H1 (cell line): ENCODE data around the gene RLN1. TPM values are rescaled to one million over a fixed set of nuclear protein-coding genes. Genes with fewer than 3 reads are reported as not detected.

ENCODE experiments used
- CTCF ChIA-PET: fragments of 300-600 bp; sonication (Branson Sonifier 250); formaldehyde crosslinking; loops from one replicate; lab custom pipeline; 2021; ENCODE audit not compliant: partially characterized antibody; lab: Charles Lee
- POLR2A ChIA-PET: fragments of 300-600 bp; sonication (Branson Sonifier 250); formaldehyde crosslinking; loops from one replicate; lab custom pipeline; 2021; ENCODE audit warnings: inconsistent platforms; ENCODE audit not compliant: partially characterized antibody; lab: Charles Lee
- DNase-seq, 2 experiments: peaks; one replicate each; pipeline versions ENCODE4 v3.0.0 to v3.0.0-alpha.2; 2010 to 2022; ENCODE audit warnings: low spot score in 2 of 2, low read depth in 1 of 2, mixed read lengths in 1 of 2
- FAIRE-seq: peaks from 2 replicates; lab custom pipeline; 2011; peaks lifted over from hg19 to GRCh38; lab: Jason Lieb, UNC
- H2AFZ ChIP-seq: 2 replicates; pipeline ENCODE4 v1.8.1; 2012; ENCODE audit warnings: low read length, inconsistent platforms
- H2AK5ac ChIP-seq: 2 replicates; pipeline ENCODE4 v1.6.1; 2013; ENCODE audit warnings: low read depth, low read length
- H2BK120ac ChIP-seq: replicated peaks from 2 replicates; pipeline ENCODE3; 2013; ENCODE audit warnings: low read depth, low read length, inconsistent platforms
- H2BK12ac ChIP-seq: 2 replicates; pipeline ENCODE4 v1.6.1; 2013; ENCODE audit warnings: low read depth, low read length
- H2BK15ac ChIP-seq: 2 replicates; pipeline ENCODE4 v1.6.1; 2013; ENCODE audit warnings: low read length
- H2BK20ac ChIP-seq: 2 replicates; pipeline ENCODE4 v1.6.1; 2013; ENCODE audit warnings: low read length
- H2BK5ac ChIP-seq: 2 replicates; pipeline ENCODE4 v1.6.1; 2013; ENCODE audit warnings: low read depth, low read length
- H3K14ac ChIP-seq: 2 replicates; pipeline ENCODE4 v1.6.1; 2013; ENCODE audit warnings: inconsistent platforms; ENCODE audit not compliant: insufficient read length
- H3K18ac ChIP-seq: 2 replicates; pipeline ENCODE4 v1.6.1; 2013; ENCODE audit warnings: low read length; ENCODE audit errors: extremely low read depth
- H3K23ac ChIP-seq: 2 replicates; pipeline ENCODE4 v1.6.1; 2013; ENCODE audit warnings: inconsistent platforms; ENCODE audit not compliant: insufficient read length
- H3K23me2 ChIP-seq: 2 replicates; pipeline ENCODE4 v1.6.1; 2013; ENCODE audit warnings: low read depth, low read length
- H3K27ac ChIP-seq: 2 replicates; pipeline ENCODE4 v1.6.1; 2011; ENCODE audit warnings: low read depth, low read length, inconsistent platforms
- H3K27me3 ChIP-seq, 4 experiments: replicated peaks in 1 of 4; 1 replicate in 1 of 4; 2 replicates in 3 of 4; pipeline versions ENCODE4 v1.6.1 to v1.8.1; 2011 to 2013; ENCODE audit warnings: low read length in 3 of 4, mild to moderate bottlenecking in 3 of 4, inconsistent platforms in 2 of 4, mixed read lengths in 2 of 4, moderate library complexity in 1 of 4; ENCODE audit not compliant: control insufficient read depth in 3 of 4, insufficient read depth in 3 of 4; ENCODE audit errors: extremely low read depth in 1 of 4
- H3K36me3 ChIP-seq, 4 experiments: 2 replicates each; pipeline versions ENCODE4 v1.6.1 to v1.8.1; 2011 to 2013; ENCODE audit warnings: mild to moderate bottlenecking in 4 of 4, low read length in 3 of 4, moderate library complexity in 2 of 4, control low read depth in 1 of 4, inconsistent platforms in 1 of 4; ENCODE audit not compliant: insufficient read depth in 4 of 4, control insufficient read depth in 2 of 4
- H3K4ac ChIP-seq: replicated peaks from 2 replicates; pipeline ENCODE3; 2013; ENCODE audit warnings: low read length, low read depth, mixed read lengths, inconsistent platforms; ENCODE audit not compliant: insufficient read length
- H3K4me1 ChIP-seq, 4 experiments: replicated peaks in 1 of 4; 1 replicate in 1 of 4; 2 replicates in 3 of 4; pipeline versions ENCODE4 v1.6.1 to v1.8.1; 2011 to 2013; ENCODE audit warnings: low read length in 3 of 4, inconsistent platforms in 2 of 4, mixed read lengths in 1 of 4; ENCODE audit not compliant: insufficient read depth in 4 of 4, control insufficient read depth in 3 of 4
- H3K4me2 ChIP-seq, 2 experiments: 2 replicates each; pipeline versions ENCODE4 v1.6.1 to v1.8.1; 2011 to 2013; ENCODE audit warnings: low read depth in 2 of 2, low read length in 2 of 2, control low read depth in 1 of 2, inconsistent platforms in 1 of 2, mild to moderate bottlenecking in 1 of 2; ENCODE audit not compliant: insufficient read depth in 1 of 2
- H3K4me3 ChIP-seq, 4 experiments: fragments of 200-600, 300-600 bp in 1 of 4; sonication (generic), shearing (Covaris generic), sonication (Bioruptor Twin) in 1 of 4; 2 replicates each; pipeline versions ENCODE4 v1.5.1 to v1.8.1; 2011 to 2016; ENCODE audit warnings: low read length in 4 of 4, low read depth in 3 of 4, control low read depth in 2 of 4, inconsistent platforms in 2 of 4, mild to moderate bottlenecking in 2 of 4, mixed read lengths in 1 of 4, moderate library complexity in 1 of 4; ENCODE audit not compliant: insufficient read depth in 2 of 4; ENCODE audit errors: extremely low read depth in 1 of 4
- H3K56ac ChIP-seq: replicated peaks from 2 replicates; pipeline ENCODE3; 2013; ENCODE audit warnings: low read depth, mild to moderate bottlenecking, mixed read lengths, low read length, inconsistent platforms; ENCODE audit not compliant: insufficient read length
- H3K79me1 ChIP-seq: 2 replicates; pipeline ENCODE4 v1.6.1; 2013; ENCODE audit warnings: low read depth, low read length, control low read depth
- H3K79me2 ChIP-seq, 2 experiments: 2 replicates each; pipeline versions ENCODE4 v1.6.1 to v1.8.1; 2012 to 2013; ENCODE audit warnings: low read length in 2 of 2, mild to moderate bottlenecking in 2 of 2, inconsistent platforms in 1 of 2; ENCODE audit not compliant: insufficient read depth in 2 of 2, control insufficient read depth in 1 of 2
- H3K9ac ChIP-seq, 4 experiments: replicated peaks in 1 of 4; 1 replicate in 1 of 4; 2 replicates in 3 of 4; pipeline versions ENCODE4 v1.6.1 to v1.8.1; 2011 to 2013; ENCODE audit warnings: low read depth in 3 of 4, low read length in 3 of 4, control low read depth in 2 of 4, mild to moderate bottlenecking in 2 of 4, moderate library complexity in 2 of 4, inconsistent platforms in 1 of 4; ENCODE audit errors: extremely low read depth in 1 of 4
- H3K9me3 ChIP-seq, 2 experiments: 2 replicates each; pipeline versions ENCODE4 v1.6.1 to v1.8.1; 2012 to 2013; ENCODE audit warnings: mild to moderate bottlenecking in 2 of 2, moderate library complexity in 2 of 2, control low read depth in 1 of 2, inconsistent platforms in 1 of 2, low read depth in 1 of 2, low read length in 1 of 2, mixed read lengths in 1 of 2; ENCODE audit not compliant: insufficient read depth in 2 of 2
- H4K20me1 ChIP-seq, 2 experiments: replicated peaks in 1 of 2; 2 replicates each; pipeline versions ENCODE3 to v1.8.1; 2011 to 2013; ENCODE audit warnings: inconsistent platforms in 2 of 2, low read length in 2 of 2, mild to moderate bottlenecking in 1 of 2; ENCODE audit not compliant: insufficient read depth in 2 of 2, control insufficient read depth in 1 of 2
- H4K5ac ChIP-seq: 2 replicates; pipeline ENCODE4 v1.6.1; 2013; ENCODE audit warnings: low read length, low read depth, mixed read lengths, inconsistent platforms; ENCODE audit not compliant: insufficient read length
- H4K8ac ChIP-seq: 2 replicates; pipeline ENCODE4 v1.8.0; 2013; ENCODE audit warnings: mild to moderate bottlenecking, moderate library complexity, low read length, inconsistent platforms; ENCODE audit not compliant: insufficient read depth; ENCODE audit errors: extremely low read depth
- H4K91ac ChIP-seq: replicated peaks from 2 replicates; pipeline ENCODE3; 2013; ENCODE audit warnings: low read length, mixed read lengths, inconsistent platforms; ENCODE audit not compliant: insufficient read length
- BCL11A ChIP-seq, 2 experiments: IDR thresholded peaks; one replicate each; pipeline ENCODE4 v1.6.1; 2011; ENCODE audit warnings: low read depth in 2 of 2, low read length in 2 of 2, mild to moderate bottlenecking in 2 of 2
- EP300 ChIP-seq, 2 experiments: IDR thresholded peaks; 1 replicate in 1 of 2; 2 replicates in 1 of 2; pipeline ENCODE4 v1.6.1; 2011 to 2012; ENCODE audit warnings: low read depth in 2 of 2, low read length in 2 of 2, mild to moderate bottlenecking in 2 of 2, borderline replicate concordance in 1 of 2, inconsistent platforms in 1 of 2, moderate library complexity in 1 of 2
- KDM5A ChIP-seq: fragments of 200-600 bp; IDR thresholded peaks from 2 replicates; pipeline ENCODE4 v1.7.1; 2012; ENCODE audit warnings: mild to moderate bottlenecking, low read length, inconsistent platforms, mixed read lengths
- WGBS, 2 experiments: shearing (Covaris generic) in 1 of 2; methylation state at CpG; one replicate each; pipeline versions ENCODE4 v1.1.6 to v1.1.7; 2013 to 2015; ENCODE audit warnings: low lambda C conversion rate in 2 of 2, mixed read lengths in 2 of 2, inconsistent platforms in 1 of 2, low coverage in 1 of 2, missing lambda C conversion rate in 1 of 2; ENCODE audit not compliant: insufficient replicate concordance in 2 of 2, insufficient coverage in 1 of 2, insufficient read length in 1 of 2; ENCODE audit errors: extremely low coverage in 1 of 2, missing lambda C conversion rate in 1 of 2; 5-methylcytosine and 5-hydroxymethylcytosine counted together
- polyA plus RNA-seq, 7 experiments: library from polyadenylated mRNA; depleted of rRNA in 3 of 7; stranded (reverse) in 5 of 7; unstranded in 2 of 7; fragments of >200 nt in 5 of 7; fragments of 200-250 nt in 2 of 7; gene quantifications; 1 replicate in 5 of 7; 2 replicates in 1 of 7; 4 replicates in 1 of 7; pipeline versions ENCODE4 v1.2.1 to v1.2.3, GENCODE V29; 2011 to 2013; ENCODE audit warnings: missing spikeins in 2 of 7, mixed read lengths in 2 of 7
- total RNA-seq: library from RNA; stranded (reverse); fragmentation: NEBNext Ultra II Directional; extraction: Animal tissue kit (Norgen Biotek cat#: 25700); gene quantifications from 2 replicates; pipeline ENCODE4 v1.2.1, GENCODE V29; 2021
- TF ChIP-seq, protein P1 (sequence below): IDR thresholded peaks from 2 replicates; pipeline ENCODE4 v1.6.1; 2012; ENCODE audit warnings: low read length, inconsistent platforms
- TF ChIP-seq, protein P2 (sequence below): IDR thresholded peaks from 2 replicates; pipeline ENCODE4 v1.6.1; 2012; ENCODE audit warnings: inconsistent platforms

RLN1 gene
- total and polyA plus RNA-seq, 2 of the 8 experiments (the other 6 are each of a cell fraction or from before 2014, with no cell fraction given) = 0.51 to 0.80 TPM

DNA sequence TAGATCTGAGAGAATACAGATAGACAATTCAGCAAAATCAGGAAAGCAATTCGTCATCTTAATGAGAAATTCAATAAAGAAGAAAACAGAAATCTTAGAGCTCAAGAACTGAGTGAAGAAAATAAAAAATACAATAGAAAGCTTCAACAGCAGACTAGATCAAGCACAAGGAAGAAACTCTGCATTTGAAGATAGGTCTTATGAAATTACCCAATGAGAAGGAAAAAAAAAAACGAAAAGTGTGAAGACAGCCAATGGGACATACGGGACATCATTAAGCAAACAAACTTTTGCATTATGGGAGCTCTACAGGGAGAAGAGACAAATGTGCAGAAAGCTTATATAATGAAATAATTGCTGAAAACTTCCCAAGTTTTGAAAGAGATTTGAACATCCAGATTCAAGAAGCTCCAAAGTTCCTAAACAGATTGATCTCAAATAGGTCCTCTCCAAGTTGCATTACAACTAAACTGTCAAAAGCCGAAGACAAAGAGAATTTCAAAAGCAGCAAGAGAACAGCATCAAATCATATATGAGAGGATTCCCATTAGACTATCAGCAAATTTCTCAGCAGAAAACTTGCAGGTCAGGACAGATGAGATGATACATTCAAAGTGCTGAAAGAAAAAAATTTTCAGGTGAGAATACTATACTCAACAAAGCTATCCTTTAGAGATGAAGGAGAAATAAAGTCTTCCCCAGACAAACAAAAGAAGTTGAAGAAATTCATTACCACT is 24.3 kb downstream of the RLN1 start:
- Histone ChIP-seq H3K4me1 (no peaks in the 10 kb centered on the region), H4K8ac (no peak overlapping the region), H4K20me1 (no peaks in the 10 kb centered on the region), H3K79me1 (no peaks in the 10 kb centered on the region), H3K9me3 (peaks cover 0 to 5% of the 10 kb centered on the region in 2 experiments; a peak in 1 of 4 replicates), H3K79me2 (no peaks in the 10 kb centered on the region), H4K5ac (no peak overlapping the region), H2BK20ac (no peak overlapping the region), H2BK15ac (no peak overlapping the region), H3K4me3 (no peak overlapping the region), H3K14ac (no peak overlapping the region), H3K4ac (no peak overlapping the region), H3K27ac (no peak overlapping the region), H3K36me3 (no peaks in the 10 kb centered on the region), H4K91ac (no peak overlapping the region), H2AFZ (no peak overlapping the region), H3K4me2 (no peak overlapping the region), H3K9ac (no peak overlapping the region), H3K27me3 (no peaks in the 10 kb centered on the region), H3K18ac (no peak overlapping the region), H3K56ac (no peak overlapping the region), H2BK120ac (no peak overlapping the region), H3K23ac (no peak overlapping the region), H3K23me2 (no peaks in the 10 kb centered on the region), H2AK5ac (no peak overlapping the region), H2BK5ac (no peak overlapping the region), H2BK12ac (no peak overlapping the region)
- ChIA-PET POLR2A (interaction anchor here (0.9 kb wide), 1 partner anchor 12 kb away, joined by 3 read pairs; no protein-coding TSS in a partner anchor), CTCF (no interaction called here)
- WGBS, 2 experiments = 63% methylated on average over 4 of the region's 4 CpGs; no CpG with 5 or more reads in 1 of the 2 experiments
- TF ChIP-seq KDM5A (no peak), EP300 (IDR thresholded peaks at IDR 0.05; ENCODE audit: borderline replicate concordance in 1 of 2, low read depth in 2 of 2, low read length in 2 of 2) (no peak), BCL11A (IDR thresholded peaks at IDR 0.05; ENCODE audit: low read depth in 2 of 2, low read length in 2 of 2) (no peak)
- TF ChIP-seq, protein P1, sequence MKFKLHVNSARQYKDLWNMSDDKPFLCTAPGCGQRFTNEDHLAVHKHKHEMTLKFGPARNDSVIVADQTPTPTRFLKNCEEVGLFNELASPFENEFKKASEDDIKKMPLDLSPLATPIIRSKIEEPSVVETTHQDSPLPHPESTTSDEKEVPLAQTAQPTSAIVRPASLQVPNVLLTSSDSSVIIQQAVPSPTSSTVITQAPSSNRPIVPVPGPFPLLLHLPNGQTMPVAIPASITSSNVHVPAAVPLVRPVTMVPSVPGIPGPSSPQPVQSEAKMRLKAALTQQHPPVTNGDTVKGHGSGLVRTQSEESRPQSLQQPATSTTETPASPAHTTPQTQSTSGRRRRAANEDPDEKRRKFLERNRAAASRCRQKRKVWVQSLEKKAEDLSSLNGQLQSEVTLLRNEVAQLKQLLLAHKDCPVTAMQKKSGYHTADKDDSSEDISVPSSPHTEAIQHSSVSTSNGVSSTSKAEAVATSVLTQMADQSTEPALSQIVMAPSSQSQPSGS = no peak
- TF ChIP-seq, protein P2, sequence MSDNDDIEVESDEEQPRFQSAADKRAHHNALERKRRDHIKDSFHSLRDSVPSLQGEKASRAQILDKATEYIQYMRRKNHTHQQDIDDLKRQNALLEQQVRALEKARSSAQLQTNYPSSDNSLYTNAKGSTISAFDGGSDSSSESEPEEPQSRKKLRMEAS = no peak
- FAIRE-seq (no peak), DNase-seq (no peak)
